HUES64 (cell line): Measurements from ENCODE around the gene CTNNA3.

ENCODE experiments used
- H3K27ac ChIP-seq: 2 replicates; pipeline ENCODE4 v1.7.0; 2013; ENCODE audit warnings: low read depth, low read length, inconsistent platforms
- H3K27me3 ChIP-seq: 2 replicates; pipeline ENCODE4 v1.6.1; 2013; ENCODE audit warnings: mild to moderate bottlenecking, low read length; ENCODE audit not compliant: insufficient read depth
- H3K36me3 ChIP-seq: 2 replicates; pipeline ENCODE4 v1.6.1; 2013; ENCODE audit warnings: mild to moderate bottlenecking, low read length; ENCODE audit not compliant: insufficient read depth
- H3K4me1 ChIP-seq: 2 replicates; pipeline ENCODE4 v1.6.1; 2013; ENCODE audit warnings: mild to moderate bottlenecking, low read length, moderate library complexity; ENCODE audit not compliant: insufficient read depth
- H3K4me3 ChIP-seq: 2 replicates; pipeline ENCODE4 v1.5.1; 2013; ENCODE audit warnings: mild to moderate bottlenecking, low read length, moderate library complexity
- H3K9ac ChIP-seq: 2 replicates; pipeline ENCODE4 v1.6.1; 2013; ENCODE audit warnings: mild to moderate bottlenecking, low read depth, low read length
- H3K9me3 ChIP-seq: 2 replicates; pipeline ENCODE4 v1.6.1; 2013; ENCODE audit warnings: low read depth, low read length; ENCODE audit not compliant: insufficient read depth
- WGBS: fragments of 150-250, 120-280 bp; methylation state at CpG from one replicate; pipeline ENCODE4 v1.1.7; 2013; ENCODE audit warnings: missing lambda C conversion rate; 5-methylcytosine and 5-hydroxymethylcytosine counted together

Gene CTNNA3

DNA sequence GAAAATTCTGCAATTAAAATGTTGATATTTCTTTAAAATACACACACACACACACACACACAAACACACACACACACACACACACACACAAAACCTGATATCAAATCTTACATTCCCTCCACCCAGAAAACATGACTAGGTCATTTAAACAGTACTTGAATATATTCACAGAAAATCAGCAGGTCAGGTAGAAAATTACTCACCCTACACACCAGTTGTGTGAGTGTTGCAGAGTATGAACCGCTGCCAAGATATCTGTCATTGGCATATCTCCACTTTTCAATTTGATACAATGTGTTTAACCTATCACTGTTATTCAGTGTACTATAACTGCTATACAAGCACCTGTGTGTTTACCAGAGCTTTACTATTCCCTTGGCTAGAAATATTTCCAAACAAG, 1053.8 kb downstream of the CTNNA3 start:
- no peak overlapping the region for H3K27ac ChIP-seq
- H3K9ac ChIP-seq: no peak overlapping the region
- H3K36me3 ChIP-seq: no peaks in the 10 kb centered on the region
- peaks cover 4% of the 10 kb centered on the region; the same call in 1 of the 2 replicates for H3K9me3 ChIP-seq
- no peak overlapping the region for H3K4me3 ChIP-seq
- WGBS: 100% methylated on average over 1 of the region's 1 CpG
- H3K27me3 ChIP-seq: no peaks in the 10 kb centered on the region
- H3K4me1 ChIP-seq: no peaks in the 10 kb centered on the region

- Histone ChIP-seq H3K4me1 (no peaks in the 10 kb centered on the region), H3K36me3 (no peaks in the 10 kb centered on the region), H3K9me3 (no peaks in the 10 kb centered on the region), H3K9ac (no peak overlapping the region), H3K4me3 (no peak overlapping the region), H3K27ac (no peak overlapping the region), H3K27me3 (no peaks in the 10 kb centered on the region)
- 95% methylated on average over 1 of the region's 1 CpG for WGBS
Observed at GRCh38 chr10:66639371-66639770, 1056.6 kb downstream of the CTNNA3 start.

DNA sequence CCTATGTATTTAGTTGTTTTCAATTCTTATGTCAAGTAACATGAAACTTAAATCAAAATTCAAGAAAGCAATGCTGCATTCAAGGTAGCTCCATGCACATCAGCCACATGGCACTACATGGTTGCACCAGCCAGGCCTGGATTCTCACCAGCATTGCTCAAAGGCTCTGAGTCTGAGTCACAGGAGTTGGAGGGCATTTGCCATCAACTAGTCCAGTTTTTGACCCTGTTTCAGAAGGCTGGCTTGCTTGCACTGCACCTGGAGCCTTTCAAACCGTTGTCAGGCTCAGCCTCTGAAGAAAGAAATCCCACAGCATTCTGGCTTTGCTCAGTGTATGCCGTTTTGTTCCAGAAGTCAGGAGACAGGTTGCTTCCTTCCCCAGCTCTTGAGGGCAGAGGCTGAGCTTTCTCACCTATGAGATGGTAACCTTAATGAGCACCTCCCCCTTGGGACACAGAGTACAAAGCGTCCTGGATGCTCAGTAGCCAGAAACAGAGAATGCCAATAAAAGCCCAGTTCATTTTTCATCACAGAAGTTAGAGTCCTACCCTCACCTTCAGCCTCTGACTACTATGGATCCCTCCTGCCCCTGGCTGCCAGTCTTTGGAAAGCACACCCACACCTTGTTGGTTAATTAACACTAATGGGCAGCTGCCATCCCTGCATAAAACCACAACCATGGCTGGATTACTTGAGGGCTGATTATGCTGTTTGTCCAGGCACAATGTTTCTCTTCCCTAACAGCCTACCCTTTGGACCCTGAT, 1058.5 kb downstream of the CTNNA3 start:
- 86% methylated on average over 3 of the region's 3 CpGs for WGBS
- Histone ChIP-seq H3K27ac (no peak overlapping the region), H3K4me3 (no peak overlapping the region), H3K27me3 (no peaks in the 10 kb centered on the region), H3K9ac (no peak overlapping the region), H3K36me3 (no peaks in the 10 kb centered on the region), H3K9me3 (no peaks in the 10 kb centered on the region), H3K4me1 (no peaks in the 10 kb centered on the region)

- H3K27me3 ChIP-seq: no peaks in the 10 kb centered on the region
- H3K36me3 ChIP-seq: no peaks in the 10 kb centered on the region
- H3K9ac ChIP-seq: no peak overlapping the region
- H3K9me3 ChIP-seq: no peaks in the 10 kb centered on the region
- H3K27ac ChIP-seq: no peak overlapping the region
- no peak overlapping the region for H3K4me3 ChIP-seq
- H3K4me1 ChIP-seq: no peaks in the 10 kb centered on the region
Observed at GRCh38 chr10:66629996-66630395, 1066.0 kb downstream of the CTNNA3 start.

DNA sequence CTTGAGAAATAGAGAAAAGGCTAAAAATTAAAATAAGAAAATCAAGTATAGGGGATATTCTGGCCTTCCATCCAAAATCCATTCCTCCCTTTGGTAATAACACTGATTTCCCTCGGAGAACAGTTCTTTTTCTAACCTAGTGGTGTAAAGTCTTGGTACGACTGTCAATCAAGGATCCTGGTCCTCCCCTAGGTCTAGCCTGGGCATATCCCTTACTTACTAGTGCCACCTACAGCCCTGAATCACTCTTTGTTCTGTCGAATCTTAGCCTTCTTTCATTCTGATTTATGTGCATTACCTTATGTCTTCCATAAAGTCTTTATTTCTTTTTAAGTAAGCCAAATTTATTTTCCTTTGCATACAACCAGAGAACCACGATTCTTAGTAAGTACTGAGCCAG, 1068.8 kb downstream of the CTNNA3 start:
- Histone ChIP-seq H3K27ac (no peak overlapping the region), H3K9me3 (no peaks in the 10 kb centered on the region), H3K9ac (no peak overlapping the region), H3K36me3 (no peaks in the 10 kb centered on the region), H3K4me1 (no peaks in the 10 kb centered on the region), H3K27me3 (no peaks in the 10 kb centered on the region), H3K4me3 (no peak overlapping the region)
- 41% methylated on average over 4 of the region's 4 CpGs for WGBS

GRCh38 chr10:66625709-66626590, 1070.0 kb downstream of the CTNNA3 start:
- WGBS: 95% methylated on average over 2 of the region's 4 CpGs

DNA sequence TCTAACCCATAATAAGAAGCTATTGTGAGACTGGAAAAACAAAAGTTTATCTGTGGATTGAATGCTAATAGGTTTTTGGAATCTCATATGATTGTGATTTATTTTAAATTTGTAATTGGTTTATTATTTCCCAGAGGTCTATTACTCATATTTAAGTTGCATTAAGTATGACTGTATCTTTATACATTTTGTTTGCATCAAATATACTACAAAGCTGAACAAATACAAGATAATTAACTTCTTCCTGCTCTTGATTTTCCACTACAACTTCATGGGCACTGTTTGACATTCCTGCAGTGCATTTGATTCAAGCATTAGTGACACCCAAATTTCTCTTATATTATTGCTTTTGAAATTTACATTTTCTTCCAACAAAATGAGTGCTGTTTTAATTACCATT, 1073.9 kb downstream of the CTNNA3 start:
- Histone ChIP-seq H3K4me1 (no peaks in the 10 kb centered on the region), H3K9ac (no peak overlapping the region), H3K27me3 (no peaks in the 10 kb centered on the region), H3K9me3 (no peaks in the 10 kb centered on the region), H3K4me3 (no peak overlapping the region), H3K27ac (no peak overlapping the region), H3K36me3 (no peaks in the 10 kb centered on the region)

More at GRCh38 chr10:66625709-66626590, 1070.0 kb downstream of the CTNNA3 start:
- H3K27me3 ChIP-seq: no peaks in the 10 kb centered on the region
- H3K4me3 ChIP-seq: no peak overlapping the region
- H3K27ac ChIP-seq: no peak overlapping the region
- H3K9ac ChIP-seq: no peak overlapping the region
- H3K9me3 ChIP-seq: no peaks in the 10 kb centered on the region
- H3K4me1 ChIP-seq: no peaks in the 10 kb centered on the region
- no peaks in the 10 kb centered on the region for H3K36me3 ChIP-seq

DNA sequence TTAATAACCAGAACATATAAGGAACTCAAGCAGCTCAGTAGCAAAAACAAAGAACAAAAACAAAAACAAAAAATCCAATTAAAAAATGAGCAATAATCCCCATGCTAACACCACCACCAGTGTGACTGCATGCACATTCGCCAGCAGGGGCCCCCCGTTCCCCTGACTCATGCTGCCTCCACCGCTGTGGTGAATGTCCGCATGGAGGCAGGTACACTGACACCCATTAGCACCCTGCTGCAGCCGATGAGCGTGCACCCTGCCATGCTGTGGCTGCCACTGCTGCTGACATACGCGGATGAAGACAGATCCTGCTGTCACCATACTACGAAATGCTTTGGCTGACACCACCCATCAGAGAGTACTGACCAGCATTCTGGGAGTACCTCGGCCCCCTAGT, 1091.8 kb downstream of the CTNNA3 start:
- Histone ChIP-seq H3K4me1 (no peaks in the 10 kb centered on the region), H3K36me3 (no peaks in the 10 kb centered on the region), H3K9ac (no peak overlapping the region), H3K9me3 (peaks cover 6% of the 10 kb centered on the region; the same call in 1 of the 2 replicates), H3K27ac (no peak overlapping the region), H3K27me3 (no peaks in the 10 kb centered on the region), H3K4me3 (no peak overlapping the region)
- WGBS: 90% methylated on average over 10 of the region's 10 CpGs

- WGBS: 100% methylated on average over 1 of the region's 2 CpGs
Observed at GRCh38 chr10:66591865-66592264, 1104.1 kb downstream of the CTNNA3 start.

DNA sequence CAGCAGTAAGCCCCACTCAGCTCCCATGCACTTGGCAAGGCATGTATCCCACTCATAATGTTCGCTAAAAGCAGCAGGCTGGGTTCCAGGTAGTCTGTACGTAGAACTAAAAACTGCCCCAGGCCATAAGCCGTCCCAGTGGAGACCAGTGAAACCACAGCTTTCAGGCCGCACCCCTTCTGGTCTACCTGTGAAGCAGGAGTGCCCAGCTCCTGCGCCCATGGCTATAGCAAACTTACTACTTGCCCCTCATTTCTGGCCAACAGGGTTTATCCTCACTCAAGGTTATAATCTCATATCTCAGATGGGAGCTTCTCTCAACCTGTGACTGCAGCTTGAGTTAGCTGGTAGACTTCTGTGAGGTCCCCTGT, 1108.3 kb downstream of the CTNNA3 start:
- Histone ChIP-seq H3K4me1 (no peaks in the 10 kb centered on the region), H3K27me3 (no peaks in the 10 kb centered on the region), H3K27ac (no peak overlapping the region), H3K9me3 (no peaks in the 10 kb centered on the region), H3K4me3 (no peak overlapping the region), H3K36me3 (no peaks in the 10 kb centered on the region), H3K9ac (no peak overlapping the region)
- WGBS: 89% methylated on average over 5 of the region's 5 CpGs

More at GRCh38 chr10:66591865-66592264, 1104.1 kb downstream of the CTNNA3 start:
- H3K9ac ChIP-seq: no peak overlapping the region
- H3K9me3 ChIP-seq: no peaks in the 10 kb centered on the region
- no peaks in the 10 kb centered on the region for H3K36me3 ChIP-seq
- H3K27me3 ChIP-seq: no peaks in the 10 kb centered on the region
- H3K27ac ChIP-seq: no peak overlapping the region
- H3K4me1 ChIP-seq: no peaks in the 10 kb centered on the region
- no peak overlapping the region for H3K4me3 ChIP-seq

DNA sequence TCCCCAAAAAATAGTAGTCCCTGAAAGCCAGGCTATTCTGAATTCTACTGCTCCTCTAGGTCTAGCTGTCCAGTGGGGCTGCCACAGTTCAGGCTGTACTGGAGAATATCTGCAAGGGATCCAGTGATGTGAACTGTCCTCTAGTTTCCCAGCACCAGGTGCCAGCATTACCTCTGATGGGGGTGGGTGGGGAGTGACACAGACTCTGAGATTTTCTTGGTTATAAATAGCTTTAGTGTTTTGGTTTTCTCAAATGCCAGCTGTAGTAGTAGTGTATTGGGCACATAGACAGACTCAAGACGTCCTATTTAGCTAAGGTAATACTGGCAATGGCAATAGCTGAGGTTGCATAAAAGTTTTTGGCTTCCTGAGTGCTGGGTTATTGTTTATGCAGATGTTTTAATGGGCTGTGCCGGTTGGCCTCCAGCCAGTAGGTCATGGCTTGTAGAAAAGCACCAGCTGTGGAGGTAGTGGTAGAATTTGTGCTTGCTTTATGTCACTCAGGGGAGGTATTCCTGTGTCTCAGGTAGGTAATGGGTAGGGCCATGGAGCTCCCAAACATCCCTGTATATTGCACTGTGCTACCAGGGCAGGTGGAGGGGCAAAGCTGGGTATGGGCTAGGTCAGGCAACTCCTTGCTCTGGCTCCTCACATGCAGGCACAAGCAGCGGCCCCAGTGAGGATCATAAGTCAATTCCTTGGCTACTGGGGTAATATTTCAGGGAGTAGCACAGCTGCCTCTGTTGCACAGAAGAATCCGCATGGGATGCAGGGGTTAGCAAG, 1108.9 kb downstream of the CTNNA3 start:
- Histone ChIP-seq H3K27ac (no peak overlapping the region), H3K9me3 (no peaks in the 10 kb centered on the region), H3K4me3 (no peak overlapping the region), H3K36me3 (no peaks in the 10 kb centered on the region), H3K27me3 (no peaks in the 10 kb centered on the region), H3K9ac (no peak overlapping the region), H3K4me1 (no peaks in the 10 kb centered on the region)
- WGBS: 94% methylated on average over 4 of the region's 4 CpGs
